HAP-1 (cell line): Measurements from ENCODE around the gene SLC6A18.

Experiments used
- DNase-seq, 2 experiments: peaks; one replicate each; pipeline ENCODE4 v3.0.0-alpha.2; 2016 to 2020; ENCODE audit warnings: low spot score in 2 of 2
- H3K27me3 ChIP-seq: fragments of 250-450 bp; sonication (Bioruptor Pico); 2 replicates; pipeline ENCODE4 v1.5.1; 2020; ENCODE audit warnings: low read depth, mild to moderate bottlenecking, moderate library complexity
- H3K36me3 ChIP-seq: fragments of 250-450 bp; sonication (Bioruptor Pico); replicated peaks from 2 replicates; pipeline ENCODE4 v1.5.1; 2020; ENCODE audit warnings: mild to moderate bottlenecking
- H3K4me1 ChIP-seq: fragments of 250-450 bp; sonication (Bioruptor Pico); 2 replicates; pipeline ENCODE4 v1.5.1; 2020; ENCODE audit warnings: mild to moderate bottlenecking
- H3K4me3 ChIP-seq: fragments of 250-450 bp; sonication (Bioruptor Pico); 2 replicates; pipeline ENCODE4 v1.5.1; 2020; ENCODE audit warnings: mild to moderate bottlenecking, moderate library complexity
- H3K9me3 ChIP-seq: fragments of 250-450 bp; sonication (Bioruptor Pico); 2 replicates; pipeline ENCODE4 v1.5.1; 2020; ENCODE audit warnings: mild to moderate bottlenecking, moderate library complexity
- in situ Hi-C: fragments of 300-500 bp; cut with MboI; formaldehyde crosslinking; loops from 3 replicates; pipeline ENCODE4 v1.14.3; 2020; ENCODE audit warnings: low sequenced_read_pairs, inconsistent platforms, mixed read lengths

Gene SLC6A18

GRCh38 chr5:1192971-1193590, 32.1 kb upstream of the SLC6A18 start:
- peaks cover 17% of the 10 kb centered on the region; the same call in 1 of the 2 replicates for H3K27me3 ChIP-seq

GRCh38 chr5:1193591-1193985, 31.6 kb upstream of the SLC6A18 start:
- no peaks in the 10 kb centered on the region for H3K9me3 ChIP-seq
- no peak overlapping the region for H3K4me3 ChIP-seq
- H3K36me3 ChIP-seq: no peaks in the 10 kb centered on the region
- peaks cover 17% of the 10 kb centered on the region; the same call in 1 of the 2 replicates for H3K27me3 ChIP-seq
- in situ Hi-C loops: no loop called here
- no peak for DNase-seq
- no peaks in the 10 kb centered on the region for H3K4me1 ChIP-seq

More at GRCh38 chr5:1192971-1193590, 32.1 kb upstream of the SLC6A18 start:
- in situ Hi-C loops: no loop called here
- Histone ChIP-seq H3K9me3 (no peaks in the 10 kb centered on the region), H3K4me3 (no peak overlapping the region), H3K4me1 (no peaks in the 10 kb centered on the region), H3K36me3 (no peaks in the 10 kb centered on the region)
- DNase-seq: no peak

- in situ Hi-C loops: no loop called here
- no peaks in the 10 kb centered on the region for H3K9me3 ChIP-seq
- DNase-seq: no peak
- H3K36me3 ChIP-seq: no peaks in the 10 kb centered on the region
- no peaks in the 10 kb centered on the region for H3K4me1 ChIP-seq
- peaks cover 20% of the 10 kb centered on the region; the same call in 1 of the 2 replicates for H3K27me3 ChIP-seq
- no peak overlapping the region for H3K4me3 ChIP-seq
Observed at GRCh38 chr5:1194378-1194777, 30.8 kb upstream of the SLC6A18 start.

- DNase-seq: no peak
- Histone ChIP-seq H3K4me1 (no peaks in the 10 kb centered on the region), H3K9me3 (no peaks in the 10 kb centered on the region), H3K36me3 (no peaks in the 10 kb centered on the region), H3K4me3 (no peak overlapping the region), H3K27me3 (peaks cover 20% of the 10 kb centered on the region; the same call in 1 of the 2 replicates)
- in situ Hi-C loops: no loop called here
Observed at GRCh38 chr5:1195439-1195838, 29.7 kb upstream of the SLC6A18 start.

GRCh38 chr5:1195916-1196315, 29.3 kb upstream of the SLC6A18 start:
- H3K4me3 ChIP-seq: no peak overlapping the region
- in situ Hi-C loops: no loop called here
- no peak for DNase-seq
- H3K9me3 ChIP-seq: no peaks in the 10 kb centered on the region
- no peaks in the 10 kb centered on the region for H3K36me3 ChIP-seq
- H3K27me3 ChIP-seq: peaks cover 16% of the 10 kb centered on the region; the same call in 1 of the 2 replicates
- H3K4me1 ChIP-seq: no peaks in the 10 kb centered on the region

GRCh38 chr5:1196562-1196961, 28.6 kb upstream of the SLC6A18 start:
- Histone ChIP-seq H3K4me3 (no peak overlapping the region), H3K4me1 (no peaks in the 10 kb centered on the region), H3K36me3 (no peaks in the 10 kb centered on the region)

GRCh38 chr5:1197876-1198666, 27.1 kb upstream of the SLC6A18 start:
- peaks cover 15% of the 10 kb centered on the region; the same call in 1 of the 2 replicates for H3K27me3 ChIP-seq
- H3K36me3 ChIP-seq: no peaks in the 10 kb centered on the region
- no peaks in the 10 kb centered on the region for H3K4me1 ChIP-seq
- no peak for DNase-seq
- H3K9me3 ChIP-seq: no peaks in the 10 kb centered on the region
- in situ Hi-C loops: no loop called here
- H3K4me3 ChIP-seq: no peak overlapping the region

More at GRCh38 chr5:1196562-1196961, 28.6 kb upstream of the SLC6A18 start:
- in situ Hi-C loops: no loop called here
- no peak for DNase-seq
- Histone ChIP-seq H3K9me3 (no peaks in the 10 kb centered on the region), H3K27me3 (peaks cover 16% of the 10 kb centered on the region; the same call in 1 of the 2 replicates)

GRCh38 chr5:1199340-1199648, 25.9 kb upstream of the SLC6A18 start:
- no peak overlapping the region for H3K4me3 ChIP-seq
- H3K9me3 ChIP-seq: no peaks in the 10 kb centered on the region
- no peaks in the 10 kb centered on the region for H3K4me1 ChIP-seq
- in situ Hi-C loops: no loop called here
- no peak for DNase-seq
- peaks cover 5% of the 10 kb centered on the region; the same call in 1 of the 2 replicates for H3K27me3 ChIP-seq
- H3K36me3 ChIP-seq: no peaks in the 10 kb centered on the region

- Histone ChIP-seq H3K27me3 (peaks cover 3% of the 10 kb centered on the region; the same call in 1 of the 2 replicates), H3K36me3 (no peaks in the 10 kb centered on the region), H3K4me3 (no peak overlapping the region), H3K9me3 (no peaks in the 10 kb centered on the region), H3K4me1 (no peaks in the 10 kb centered on the region)
- DNase-seq: no peak
- in situ Hi-C loops: no loop called here
Observed at GRCh38 chr5:1199649-1200494, 25.3 kb upstream of the SLC6A18 start.

- no peak overlapping the region for H3K4me3 ChIP-seq
- H3K27me3 ChIP-seq: peaks cover 6% of the 10 kb centered on the region
- DNase-seq: no peak
- H3K36me3 ChIP-seq: no peaks in the 10 kb centered on the region
- no peaks in the 10 kb centered on the region for H3K4me1 ChIP-seq
- in situ Hi-C loops: no loop called here
- H3K9me3 ChIP-seq: no peaks in the 10 kb centered on the region
Observed at GRCh38 chr5:1200495-1201326, 24.5 kb upstream of the SLC6A18 start.

- H3K36me3 ChIP-seq: no peaks in the 10 kb centered on the region
- H3K4me1 ChIP-seq: no peaks in the 10 kb centered on the region
- H3K9me3 ChIP-seq: no peaks in the 10 kb centered on the region
- H3K4me3 ChIP-seq: no peak within 1 kb of the TSS
- H3K27me3 ChIP-seq: peaks cover 11% of the 10 kb centered on the region
- DNase-seq: no peak
- in situ Hi-C loops: no loop called here
Observed at GRCh38 chr5:1201327-1202025, 23.7 kb upstream of the SLC6A18 start, which contains the start of gene SLC6A19. Gene SLC6A19, plus strand, starts transcription at chr5:1201595. Its CDS starts 56 bp downstream, at chr5:1201651.

GRCh38 chr5:1202026-1202797, 23.0 kb upstream of the SLC6A18 start:
- no peaks in the 10 kb centered on the region for H3K36me3 ChIP-seq
- no peaks in the 10 kb centered on the region for H3K4me1 ChIP-seq
- no peak overlapping the region for H3K4me3 ChIP-seq
- H3K9me3 ChIP-seq: no peaks in the 10 kb centered on the region
- in situ Hi-C loops: no loop called here
- no peak for DNase-seq
- peaks cover 19% of the 10 kb centered on the region for H3K27me3 ChIP-seq
